Adrenal gland (tissue), 5 donors: Measurements from ENCODE around the gene CMBL.

Source experiments
- POLR2A ChIP-seq, 2 donors: fragments of 450-650 bp; IDR thresholded peaks; one replicate each; pipeline ENCODE4 v1.6.1; 2017; ENCODE audit warnings: antibody characterized with exemption in 2 of 2, mild to moderate bottlenecking in 2 of 2, moderate library complexity in 1 of 2
- TF ChIP-seq, protein P1 (sequence below), 6 experiments: fragments of 450-650 bp in 4 of 6; fragments of 200-600 bp in 2 of 6; sonication (generic) in 1 of 6; IDR thresholded peaks; 1 replicate in 5 of 6; 2 replicates in 1 of 6; pipeline versions ENCODE4 v1.5.1 to v1.8.0; 2016 to 2021; ENCODE audit warnings: antibody characterized with exemption in 6 of 6, mild to moderate bottlenecking in 2 of 6, moderate library complexity in 1 of 6
- donor health status: DM: no; HTN: no; CAD: no.

DNA sequence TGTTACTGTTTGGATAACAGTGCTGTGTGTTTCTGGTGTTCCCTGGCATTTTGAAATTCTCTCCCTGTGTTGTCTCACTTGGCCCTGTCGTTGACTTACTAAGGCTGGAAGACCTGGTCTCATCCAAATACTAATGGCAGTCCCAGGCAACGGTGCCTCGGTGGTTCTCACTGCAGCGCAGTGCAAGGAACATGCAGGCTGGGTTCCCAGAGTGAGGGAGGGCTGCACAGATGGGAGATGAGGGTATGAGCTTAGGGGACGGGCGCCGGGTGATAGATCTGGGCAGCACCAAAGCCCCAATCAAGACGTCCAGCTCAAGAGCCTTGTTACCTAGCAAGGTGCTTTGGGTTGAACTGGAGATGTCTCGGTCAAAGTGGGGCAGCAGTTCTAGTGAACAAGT lies 46.6 kb downstream of the CMBL start:
- TF ChIP-seq, protein P1, sequence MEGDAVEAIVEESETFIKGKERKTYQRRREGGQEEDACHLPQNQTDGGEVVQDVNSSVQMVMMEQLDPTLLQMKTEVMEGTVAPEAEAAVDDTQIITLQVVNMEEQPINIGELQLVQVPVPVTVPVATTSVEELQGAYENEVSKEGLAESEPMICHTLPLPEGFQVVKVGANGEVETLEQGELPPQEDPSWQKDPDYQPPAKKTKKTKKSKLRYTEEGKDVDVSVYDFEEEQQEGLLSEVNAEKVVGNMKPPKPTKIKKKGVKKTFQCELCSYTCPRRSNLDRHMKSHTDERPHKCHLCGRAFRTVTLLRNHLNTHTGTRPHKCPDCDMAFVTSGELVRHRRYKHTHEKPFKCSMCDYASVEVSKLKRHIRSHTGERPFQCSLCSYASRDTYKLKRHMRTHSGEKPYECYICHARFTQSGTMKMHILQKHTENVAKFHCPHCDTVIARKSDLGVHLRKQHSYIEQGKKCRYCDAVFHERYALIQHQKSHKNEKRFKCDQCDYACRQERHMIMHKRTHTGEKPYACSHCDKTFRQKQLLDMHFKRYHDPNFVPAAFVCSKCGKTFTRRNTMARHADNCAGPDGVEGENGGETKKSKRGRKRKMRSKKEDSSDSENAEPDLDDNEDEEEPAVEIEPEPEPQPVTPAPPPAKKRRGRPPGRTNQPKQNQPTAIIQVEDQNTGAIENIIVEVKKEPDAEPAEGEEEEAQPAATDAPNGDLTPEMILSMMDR (IDR thresholded peaks at IDR 0.05) = no peak
- no peak for TF ChIP-seq POLR2A (IDR thresholded peaks at IDR 0.05)
